GM23248 (cell line): Measurements from ENCODE around the gene MID1. TPM values are rescaled to one million over a fixed set of nuclear protein-coding genes. Genes with fewer than 3 reads are reported as not detected.

Source experiments
- DNase-seq: peaks from one replicate; pipeline ENCODE4 v3.0.0-alpha.2; 2015
- H2AFZ ChIP-seq: fragments of 200-600 bp; sonication (generic); 2 replicates; pipeline ENCODE4 v1.6.1; 2016; ENCODE audit warnings: antibody characterized with exemption
- H3F3A ChIP-seq: fragments of 200-600 bp; sonication (generic); 2 replicates; pipeline ENCODE4 v1.6.1; 2016; ENCODE audit warnings: mild to moderate bottlenecking, antibody characterized with exemption, mixed run types; ENCODE audit not compliant: insufficient read depth
- H3K27ac ChIP-seq: fragments of 200-600 bp; sonication (generic); 2 replicates; pipeline ENCODE4 v1.5.1; 2016; ENCODE audit warnings: mild to moderate bottlenecking
- H3K27me3 ChIP-seq: fragments of 200-600 bp; sonication (generic); replicated peaks from 2 replicates; pipeline ENCODE4 v1.6.1; 2016; ENCODE audit warnings: mild to moderate bottlenecking; ENCODE audit not compliant: insufficient read depth
- H3K36me3 ChIP-seq: fragments of 200-600 bp; sonication (generic); 2 replicates; pipeline ENCODE4 v1.6.1; 2016; ENCODE audit warnings: low read depth, mild to moderate bottlenecking
- H3K4me1 ChIP-seq: fragments of 200-600 bp; sonication (generic); 2 replicates; pipeline ENCODE4 v1.6.1; 2016; ENCODE audit warnings: mild to moderate bottlenecking; ENCODE audit not compliant: insufficient read depth
- H3K4me2 ChIP-seq: fragments of 200-600 bp; sonication (generic); one replicate; pipeline ENCODE4 v1.6.1; 2016; ENCODE audit warnings: mild to moderate bottlenecking; ENCODE audit not compliant: unreplicated experiment
- H3K4me3 ChIP-seq: fragments of 200-600 bp; sonication (generic); 2 replicates; pipeline ENCODE4 v1.5.1; 2016; ENCODE audit warnings: mild to moderate bottlenecking
- H3K79me2 ChIP-seq: fragments of 200-600 bp; sonication (generic); 2 replicates; pipeline ENCODE4 v1.6.1; 2016; ENCODE audit warnings: mild to moderate bottlenecking; ENCODE audit not compliant: insufficient read depth
- H3K9ac ChIP-seq: fragments of 200-600 bp; sonication (generic); 2 replicates; pipeline ENCODE4 v1.6.1; 2016; ENCODE audit warnings: mild to moderate bottlenecking
- H3K9me2 ChIP-seq: fragments of 200-600 bp; sonication (generic); 2 replicates; pipeline ENCODE4 v1.6.1; 2016; ENCODE audit warnings: mixed run types, mild to moderate bottlenecking, moderate library complexity; ENCODE audit not compliant: insufficient read depth
- H3K9me3 ChIP-seq: fragments of 200-600 bp; sonication (generic); one replicate; pipeline ENCODE4 v1.6.1; 2017; ENCODE audit warnings: low read depth
- H4K20me1 ChIP-seq: fragments of 200-600 bp; sonication (generic); 2 replicates; pipeline ENCODE4 v1.6.0; 2016; ENCODE audit not compliant: insufficient read depth
- EZH2 ChIP-seq: fragments of 200-600 bp; sonication (generic); IDR thresholded peaks from 2 replicates; pipeline ENCODE4 v1.6.1; 2018; ENCODE audit warnings: antibody characterized with exemption, mild to moderate bottlenecking; ENCODE audit not compliant: insufficient read depth, poor library complexity, severe bottlenecking
- EZH2phosphoT487 ChIP-seq: fragments of 200-600 bp; sonication (generic); IDR thresholded peaks from 2 replicates; pipeline ENCODE4 v1.6.1; 2018; ENCODE audit warnings: antibody characterized with exemption, moderate library complexity, mild to moderate bottlenecking, low read depth; ENCODE audit not compliant: insufficient read depth
- WGBS, 2 experiments: methylation state at CpG; one replicate each; pipeline ENCODE4 v1.1.6; 2015 to 2017; ENCODE audit warnings: low lambda C conversion rate in 2 of 2, low coverage in 1 of 2; ENCODE audit errors: missing lambda C conversion rate in 2 of 2; 5-methylcytosine and 5-hydroxymethylcytosine counted together
- in situ Hi-C: fragments of 300-500 bp; cut with MboI; formaldehyde crosslinking; loops from 2 replicates; pipeline ENCODE4 v1.15.0; 2020
- polyA plus RNA-seq: library from polyadenylated mRNA; unstranded; fragments of >200 nt; fragmentation: Nextera tagmentation; extraction: Ambion mirVana; gene quantifications from 2 replicates; pipeline ENCODE4 v1.2.1, GENCODE V29; 2016
- total RNA-seq: library from RNA; depleted of rRNA; stranded (reverse); fragments of >200 nt; shearing (Covaris generic); gene quantifications from 2 replicates; pipeline ENCODE4 v1.2.3, GENCODE V29; 2014

MID1 gene
- total and polyA plus RNA-seq, 2 experiments from 2014 or later = 5.6 to 5.9 TPM

- no peak overlapping the region for H2AFZ ChIP-seq
- DNase-seq = peak; percentile 46
- no peaks in the 10 kb centered on the region for H3K9me3 ChIP-seq
- peak overlapping the region; percentile 73 for H3K27ac ChIP-seq
- peaks cover 27% of the 10 kb centered on the region for H3K4me1 ChIP-seq
- peaks cover 33% of the 10 kb centered on the region for H3K79me2 ChIP-seq
- no peaks in the 10 kb centered on the region for H3K36me3 ChIP-seq
- peak overlapping the region; percentile 71 for H3K4me2 ChIP-seq
- no peaks in the 10 kb centered on the region for H4K20me1 ChIP-seq
- peak overlapping the region; percentile 56; the same call in 1 of the 2 replicates for H3K9ac ChIP-seq
- in situ Hi-C loops = loop anchor here (25.0 kb wide), 1 partner anchor 399 kb away; no protein-coding TSS in a partner anchor
- WGBS, 2 experiments = 7 to 9% methylated on average over 4 of the region's 4 CpGs
- TF ChIP-seq EZH2 (no peak), EZH2phosphoT487 (no peak)
- H3K27me3 ChIP-seq = no peaks in the 10 kb centered on the region
- H3K4me3 ChIP-seq = peak overlapping the region; percentile 64
- no peaks in the 10 kb centered on the region for H3K9me2 ChIP-seq
- peaks cover 22% of the 10 kb centered on the region for H3F3A ChIP-seq
These were observed 8.8 kb downstream of the MID1 start for GRCh38 chrX:10611441-10612090.

GRCh38 chrX:10608099-10608498 lies 12.3 kb downstream of the MID1 start:
- in situ Hi-C loops = loop anchor here (25.0 kb wide), 1 partner anchor 396 kb away; no protein-coding TSS in a partner anchor
- H3K79me2 ChIP-seq = peaks cover 2% of the 10 kb centered on the region

GRCh38 chrX:10607233-10607632 lies 13.2 kb downstream of the MID1 start:
- H3F3A ChIP-seq = peaks cover 17% of the 10 kb centered on the region
- no peak for DNase-seq
- H3K9me2 ChIP-seq = no peaks in the 10 kb centered on the region
- no peak overlapping the region for H3K27ac ChIP-seq
- in situ Hi-C loops = loop anchor here (25.0 kb wide), 1 partner anchor 395 kb away; no protein-coding TSS in a partner anchor
- WGBS, 2 experiments = 100% methylated on average over 2 of the region's 2 CpGs
- peaks cover 13% of the 10 kb centered on the region; the same call in 1 of the 2 replicates for H3K4me1 ChIP-seq
- no peak for TF ChIP-seq EZH2phosphoT487
- no peak for TF ChIP-seq EZH2
- no peaks in the 10 kb centered on the region for H3K9me3 ChIP-seq
- no peak overlapping the region for H3K4me3 ChIP-seq
- H3K9ac ChIP-seq = no peak overlapping the region
- no peaks in the 10 kb centered on the region for H3K36me3 ChIP-seq
- no peaks in the 10 kb centered on the region for H3K27me3 ChIP-seq
- H4K20me1 ChIP-seq = no peaks in the 10 kb centered on the region
- no peaks in the 10 kb centered on the region; the same call in 1 of the 2 replicates for H3K79me2 ChIP-seq
- no peak overlapping the region for H3K4me2 ChIP-seq
- no peak overlapping the region for H2AFZ ChIP-seq

More at GRCh38 chrX:10608099-10608498, 12.3 kb downstream of the MID1 start:
- Histone ChIP-seq H3K27me3 (no peaks in the 10 kb centered on the region), H3K4me3 (no peak overlapping the region), H3K9me3 (no peaks in the 10 kb centered on the region), H3K36me3 (no peaks in the 10 kb centered on the region), H4K20me1 (no peaks in the 10 kb centered on the region), H3K4me2 (no peak overlapping the region), H3F3A (peaks cover 22% of the 10 kb centered on the region), H2AFZ (no peak overlapping the region), H3K27ac (peak overlapping the region; percentile 54), H3K9me2 (no peaks in the 10 kb centered on the region), H3K4me1 (peaks cover 21% of the 10 kb centered on the region; the same call in 1 of the 2 replicates), H3K9ac (no peak overlapping the region)
- TF ChIP-seq EZH2phosphoT487 (no peak), EZH2 (no peak)
- 27 to 33% methylated on average over 3 of the region's 3 CpGs for WGBS, 2 experiments
- peak; percentile 66 for DNase-seq

DNA sequence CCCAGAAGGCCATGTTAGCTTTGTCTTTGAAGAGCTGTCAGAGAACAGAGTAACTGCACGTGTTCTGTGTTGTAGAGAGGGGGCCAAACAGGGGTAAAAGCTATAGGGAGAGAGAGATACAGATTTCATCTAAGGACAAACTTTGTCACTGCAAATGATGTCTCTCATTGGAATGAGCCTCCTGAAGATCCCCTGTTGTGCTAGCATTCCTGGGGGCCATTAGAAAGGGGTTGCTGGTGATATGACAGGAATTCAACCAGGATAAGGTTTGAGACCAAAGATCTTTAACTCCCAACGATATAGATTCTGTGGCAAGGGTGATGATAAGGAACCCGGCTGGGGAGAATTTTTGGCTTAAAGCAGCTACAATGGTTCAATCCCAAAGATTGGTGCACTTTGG lies 16.8 kb downstream of the MID1 start:
- in situ Hi-C loops = loop anchor here (25.0 kb wide), 1 partner anchor 391 kb away; no protein-coding TSS in a partner anchor
- no peak overlapping the region for H3K9ac ChIP-seq

More for the DNA sequence above, 16.8 kb downstream of the MID1 start:
- Histone ChIP-seq H2AFZ (no peak overlapping the region), H4K20me1 (no peaks in the 10 kb centered on the region), H3K4me1 (no peaks in the 10 kb centered on the region), H3K79me2 (no peaks in the 10 kb centered on the region; the same call in 1 of the 2 replicates), H3K9me3 (no peaks in the 10 kb centered on the region), H3F3A (0 out of 2 replicates have a peak, but pooled peaks cover 4% of the 10 kb centered on the region), H3K4me3 (no peak overlapping the region), H3K27me3 (no peaks in the 10 kb centered on the region), H3K4me2 (no peak overlapping the region), H3K27ac (no peak overlapping the region), H3K9me2 (no peaks in the 10 kb centered on the region), H3K36me3 (no peaks in the 10 kb centered on the region)
- TF ChIP-seq EZH2phosphoT487 = no peak
- no peak for TF ChIP-seq EZH2
- 69 to 87% methylated on average over 3 of the region's 3 CpGs for WGBS, 2 experiments
- DNase-seq = no peak
